Skeletal muscle tissue (tissue), 4 donors: ENCODE measurements around the gene HOXC11. TPM values are rescaled to one million over a fixed set of nuclear protein-coding genes. Genes with fewer than 3 reads are reported as not detected.

Source experiments
- H3K27ac ChIP-seq: one replicate; pipeline ENCODE4 v1.7.0; 2013; ENCODE audit warnings: mild to moderate bottlenecking, low read depth, low read length, inconsistent platforms
- H3K27me3 ChIP-seq, 3 donors: one replicate each; pipeline ENCODE4 v1.7.0; 2013; ENCODE audit warnings: low read length in 3 of 3; ENCODE audit not compliant: control insufficient read depth in 3 of 3, insufficient read depth in 3 of 3
- H3K36me3 ChIP-seq, 3 donors: one replicate each; pipeline ENCODE4 v1.7.0; 2013; ENCODE audit warnings: low read length in 3 of 3; ENCODE audit not compliant: control insufficient read depth in 3 of 3, insufficient read depth in 3 of 3
- H3K4me1 ChIP-seq, 3 donors: one replicate each; pipeline ENCODE4 v1.7.0; 2013; ENCODE audit warnings: low read length in 3 of 3, mild to moderate bottlenecking in 3 of 3; ENCODE audit not compliant: control insufficient read depth in 3 of 3, insufficient read depth in 3 of 3
- H3K4me3 ChIP-seq, 3 donors: one replicate each; pipeline ENCODE4 v1.7.0; 2013; ENCODE audit warnings: low read length in 3 of 3
- H3K9ac ChIP-seq, 3 donors: one replicate each; pipeline ENCODE4 v1.7.0; 2013; ENCODE audit warnings: low read length in 3 of 3, mild to moderate bottlenecking in 3 of 3, moderate library complexity in 2 of 3, low read depth in 1 of 3
- H3K9me3 ChIP-seq, 3 donors: one replicate each; pipeline ENCODE4 v1.7.0; 2013; ENCODE audit warnings: low read length in 3 of 3; ENCODE audit not compliant: control insufficient read depth in 3 of 3
- total RNA-seq: library from RNA; depleted of rRNA; stranded (reverse); fragments of >200 nt; gene quantifications from one replicate; pipeline ENCODE4 v1.2.3, GENCODE V29; 2014
- donor health status: Osteomylitis.

Gene HOXC11
- total RNA-seq, 1 donor from 2014 or later = 0.52 TPM

DNA sequence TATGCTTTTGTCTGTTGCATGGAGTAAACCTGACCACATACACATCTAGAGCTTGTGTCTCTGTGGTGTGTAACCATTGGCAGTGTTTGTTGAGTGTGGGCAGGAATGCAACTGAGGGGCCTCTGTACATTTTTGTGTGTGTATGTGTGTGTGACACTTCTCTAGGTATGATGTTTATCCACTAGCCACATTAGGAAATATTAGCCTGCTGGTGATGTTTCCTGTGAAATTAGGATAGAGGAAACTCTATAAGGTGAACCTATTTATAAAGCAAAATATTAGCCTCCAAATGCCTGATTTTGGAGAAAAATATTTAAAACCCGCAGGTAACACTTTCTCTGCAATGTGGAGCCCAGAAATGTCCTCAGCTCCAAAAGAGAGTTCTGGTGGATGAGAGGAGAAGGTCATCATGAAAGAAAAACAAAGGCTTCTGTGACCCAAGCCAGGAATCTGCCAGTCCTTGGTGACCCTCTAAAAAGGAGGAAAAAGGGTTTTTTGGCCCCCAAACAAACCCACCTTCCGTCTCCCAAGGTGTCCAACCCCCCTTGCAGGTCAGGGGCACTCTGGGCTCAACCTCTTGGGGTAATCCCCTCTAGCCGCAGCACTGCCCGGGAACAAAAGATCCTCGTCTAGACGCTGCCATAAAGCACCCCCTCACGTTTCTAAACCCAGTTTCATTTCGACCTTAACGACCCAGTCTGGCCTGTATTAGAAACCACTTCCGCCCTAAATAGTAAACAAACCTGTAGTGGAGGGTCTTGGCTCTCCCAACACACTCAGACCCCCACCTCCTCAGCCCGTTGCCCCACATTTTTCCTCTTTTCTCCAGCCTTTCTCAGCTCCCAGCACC is 4.9 kb downstream of the HOXC11 start:
- peak overlapping the region; percentile 64 for H3K27ac ChIP-seq

DNA sequence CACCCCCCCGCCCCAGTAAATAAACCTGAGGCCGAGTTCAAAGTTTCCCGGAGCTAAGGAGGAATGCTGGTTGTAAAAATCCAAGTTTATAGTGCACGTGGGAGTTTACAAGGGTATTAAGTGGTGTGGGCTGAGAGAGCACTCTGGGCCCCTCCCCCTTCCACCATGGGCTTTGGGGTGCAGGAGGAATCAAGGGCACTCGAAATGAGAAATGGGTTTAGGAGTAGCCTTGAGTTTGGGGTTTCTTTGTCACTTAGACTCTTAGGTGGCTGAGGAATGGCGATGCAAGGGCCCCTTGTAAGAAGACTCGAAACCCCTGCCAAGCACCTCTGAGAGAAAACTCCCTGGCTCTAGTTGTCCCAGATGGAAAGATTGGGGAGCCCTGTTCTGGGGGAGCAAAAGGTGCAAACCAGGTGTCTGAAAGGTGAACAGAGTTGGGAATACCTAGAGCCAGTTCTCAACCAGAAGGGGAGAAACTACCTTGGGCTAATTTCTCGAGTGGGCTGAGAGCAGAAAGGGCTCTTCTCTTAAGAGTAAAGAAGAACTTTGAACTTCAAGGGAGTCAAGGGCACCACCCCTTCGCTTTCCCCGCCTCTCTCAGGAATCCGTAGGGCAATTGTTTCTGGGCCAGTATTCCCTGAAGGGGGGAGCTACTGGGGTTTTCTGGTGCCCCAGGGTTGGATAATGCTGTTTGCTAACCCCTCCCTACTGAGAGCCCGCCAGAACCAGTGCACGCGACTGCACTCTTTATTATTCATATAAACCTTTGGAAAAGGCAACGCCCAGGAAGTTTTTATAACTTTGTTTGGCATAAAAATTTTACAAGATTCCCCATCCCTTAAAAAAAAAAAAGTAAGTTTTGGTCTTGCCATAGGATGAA is 5.8 kb downstream of the HOXC11 start:
- Histone ChIP-seq H3K9me3 (no peaks in the 10 kb centered on the region), H3K4me1 (peaks cover 24 to 49% (median 25%) of the 10 kb centered on the region in 3 donors), H3K4me3 (no peak overlapping the region), H3K36me3 (no peaks in the 10 kb centered on the region), H3K9ac (no peak overlapping the region), H3K27ac (peak overlapping the region; percentile 97), H3K27me3 (peaks cover 33 to 90% (median 41%) of the 10 kb centered on the region in 3 donors)

More for the DNA sequence above, 4.9 kb downstream of the HOXC11 start:
- Histone ChIP-seq H3K9me3 (no peaks in the 10 kb centered on the region), H3K4me3 (peak overlapping the region in 1 of 3 donors; percentile 38), H3K4me1 (peaks cover 23 to 47% (median 26%) of the 10 kb centered on the region in 3 donors), H3K9ac (peak overlapping the region; percentile 28 to 57 (median 42)), H3K27me3 (peaks cover 37 to 90% (median 47%) of the 10 kb centered on the region in 3 donors), H3K36me3 (no peaks in the 10 kb centered on the region)

DNA sequence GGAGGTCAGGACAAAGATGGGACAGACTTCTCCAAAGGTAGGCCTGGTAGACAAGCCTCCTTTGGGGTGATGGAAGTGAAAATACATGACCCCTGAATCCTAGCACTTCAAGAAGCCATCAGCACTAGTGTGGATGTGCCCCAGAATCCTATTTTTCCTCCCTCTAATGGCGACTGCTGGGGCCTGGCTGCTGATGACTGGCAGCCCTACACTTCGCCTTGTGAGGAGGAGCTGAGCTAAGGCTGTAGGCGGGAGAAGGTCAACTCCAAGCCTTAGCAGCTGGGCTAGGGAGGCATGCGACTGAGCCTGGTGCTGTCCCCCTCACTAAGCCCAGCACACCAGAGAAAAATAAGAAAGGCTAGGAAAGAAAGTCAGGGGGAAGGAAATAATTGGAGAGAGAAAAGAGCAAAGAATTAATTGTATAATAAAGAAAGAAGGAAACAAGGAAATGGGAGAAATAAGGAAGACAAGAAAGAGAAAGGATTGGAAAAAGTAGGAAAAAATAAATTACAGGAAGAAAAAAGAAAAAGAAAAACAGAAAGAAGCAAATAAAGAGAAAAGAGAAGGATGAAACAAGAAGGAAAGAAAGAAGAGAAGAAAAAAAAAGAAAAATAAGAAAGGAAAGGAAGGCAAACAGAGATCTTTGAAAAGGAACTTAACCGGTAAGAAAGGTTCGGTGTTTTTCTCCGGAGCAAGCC is 7.3 kb downstream of the HOXC11 start:
- peak overlapping the region; percentile 6 to 70 (median 65) for H3K4me3 ChIP-seq
- peak overlapping the region; percentile 97 for H3K27ac ChIP-seq
- peak overlapping the region; percentile 84 to 97 (median 90) for H3K9ac ChIP-seq
- no peaks in the 10 kb centered on the region for H3K9me3 ChIP-seq
- no peaks in the 10 kb centered on the region for H3K36me3 ChIP-seq
- H3K4me1 ChIP-seq = peaks cover 23 to 56% (median 28%) of the 10 kb centered on the region in 3 donors
- H3K27me3 ChIP-seq = peaks cover 37 to 83% (median 40%) of the 10 kb centered on the region in 3 donors

DNA sequence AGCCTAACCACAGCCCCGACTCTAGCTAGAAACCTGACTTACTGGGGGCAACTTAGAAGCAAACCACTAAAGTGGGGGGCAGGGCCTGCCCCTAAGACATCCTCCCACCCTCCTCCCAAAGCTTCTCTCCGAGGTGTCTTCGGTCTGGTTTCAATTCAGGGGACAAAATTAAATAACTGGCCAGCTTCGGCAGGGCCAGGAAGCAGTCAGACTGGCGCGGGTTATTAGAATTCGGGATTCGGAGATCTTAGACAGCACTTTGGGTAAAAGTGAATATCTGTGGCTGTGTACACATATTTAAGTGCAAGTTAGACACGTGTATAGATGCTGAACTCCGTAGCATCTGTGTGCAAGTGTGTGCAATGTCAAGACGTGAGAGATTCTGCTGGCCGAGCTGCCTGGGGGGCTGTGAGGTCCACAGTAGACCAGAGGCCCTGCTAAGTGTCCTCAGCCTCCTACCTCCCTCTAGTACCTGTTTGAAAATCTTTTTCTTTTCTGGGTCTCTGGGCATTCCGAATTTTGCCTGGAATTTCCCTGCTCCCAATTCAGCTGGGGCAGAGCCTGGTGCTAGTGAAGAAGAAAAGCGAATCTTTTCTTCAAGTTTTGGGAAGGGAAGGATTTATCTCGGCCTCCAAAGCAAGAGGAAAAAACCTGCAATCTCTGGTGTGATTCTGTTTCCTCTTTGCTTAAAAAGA is 8.0 kb downstream of the HOXC11 start:
- Histone ChIP-seq H3K4me3 (peak overlapping the region in 2 of 3 donors; percentile 65 to 70), H3K9me3 (no peaks in the 10 kb centered on the region), H3K36me3 (no peaks in the 10 kb centered on the region), H3K4me1 (peaks cover 25 to 57% (median 25%) of the 10 kb centered on the region in 3 donors), H3K9ac (peak overlapping the region; percentile 84 to 97 (median 90)), H3K27me3 (peaks cover 31 to 76% (median 34%) of the 10 kb centered on the region in 3 donors), H3K27ac (peak overlapping the region; percentile 97)

- Histone ChIP-seq H3K36me3 (no peaks in the 10 kb centered on the region), H3K9ac (peak overlapping the region; percentile 84 to 97 (median 90)), H3K4me3 (peak overlapping the region; percentile 65 to 70 (median 70)), H3K4me1 (peaks cover 26 to 64% (median 26%) of the 10 kb centered on the region in 3 donors), H3K27me3 (peaks cover 27 to 66% (median 39%) of the 10 kb centered on the region in 3 donors), H3K27ac (peak overlapping the region; percentile 97), H3K9me3 (no peaks in the 10 kb centered on the region)
These were observed 9.0 kb downstream of the HOXC11 start for GRCh38 chr12:53981634-53982565.

GRCh38 chr12:53982648-53983567 is 10.0 kb downstream of the HOXC11 start:
- peak overlapping the region; percentile 84 to 97 (median 88) for H3K9ac ChIP-seq
- H3K36me3 ChIP-seq = no peaks in the 10 kb centered on the region
- peak overlapping the region; percentile 65 to 70 (median 70) for H3K4me3 ChIP-seq
- no peaks in the 10 kb centered on the region for H3K9me3 ChIP-seq
- H3K27ac ChIP-seq = peak overlapping the region; percentile 97
- peaks cover 21 to 60% (median 36%) of the 10 kb centered on the region in 3 donors for H3K27me3 ChIP-seq
- H3K4me1 ChIP-seq = peaks cover 34 to 73% (median 36%) of the 10 kb centered on the region in 3 donors

DNA sequence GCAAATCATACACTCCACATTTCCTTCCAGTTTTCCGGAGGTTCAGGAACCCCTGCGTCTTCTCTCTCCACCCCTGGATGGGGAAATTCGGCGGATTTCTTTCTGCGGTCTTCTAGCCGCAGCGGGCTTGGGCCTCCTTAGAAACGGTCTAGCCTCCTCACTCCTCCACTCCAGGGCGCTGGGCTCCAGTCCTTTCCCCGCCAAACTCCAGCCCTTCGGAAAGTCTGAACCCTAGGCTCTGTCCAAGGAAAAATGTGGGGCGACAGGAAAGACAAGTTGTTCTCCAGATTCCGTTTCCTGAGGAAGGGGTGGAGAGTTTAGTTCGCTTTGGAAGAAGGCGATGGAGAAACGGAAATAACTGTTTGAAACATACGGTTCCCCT is 10.6 kb downstream of the HOXC11 start:
- Histone ChIP-seq H3K9me3 (no peaks in the 10 kb centered on the region), H3K27ac (peak overlapping the region; percentile 97), H3K4me1 (peaks cover 36 to 75% (median 39%) of the 10 kb centered on the region in 3 donors), H3K36me3 (no peaks in the 10 kb centered on the region), H3K9ac (peak overlapping the region; percentile 84 to 97 (median 88)), H3K27me3 (peaks cover 18 to 56% (median 32%) of the 10 kb centered on the region in 3 donors), H3K4me3 (peak overlapping the region; percentile 65 to 70 (median 70))
